Astrocyte (in vitro differentiated cells and primary cell): Measurements from ENCODE around the gene FAM120B. TPM values are rescaled to one million over a fixed set of nuclear protein-coding genes. Genes with fewer than 3 reads are reported as not detected.
A peak's percentile ranks its signal among the peaks of the same experiment; 100 is the strongest.

Experiments
- DNase-seq: peaks from one replicate; pipeline ENCODE4 v3.0.0-alpha.2; 2010; ENCODE audit warnings: low read depth
- FAIRE-seq: peaks from 2 replicates; lab custom pipeline; 2011; peaks lifted over from hg19 to GRCh38; lab: Jason Lieb, UNC
- H2AFZ ChIP-seq: 2 replicates; pipeline ENCODE4 v1.6.0; 2012; ENCODE audit warnings: low read depth, low read length, inconsistent platforms
- H3K27ac ChIP-seq: 2 replicates; pipeline ENCODE4 v1.5.1; 2011; ENCODE audit warnings: low read depth, low read length, inconsistent platforms
- H3K27me3 ChIP-seq: 2 replicates; pipeline ENCODE4 v1.6.0; 2011; ENCODE audit warnings: low read length, inconsistent platforms; ENCODE audit not compliant: insufficient read depth
- H3K36me3 ChIP-seq: 2 replicates; pipeline ENCODE4 v1.5.1; 2011; ENCODE audit warnings: low read length, inconsistent platforms; ENCODE audit not compliant: insufficient read depth
- H3K4me1 ChIP-seq: 2 replicates; pipeline ENCODE4 v1.5.1; 2011; ENCODE audit warnings: low read length, inconsistent platforms; ENCODE audit not compliant: insufficient read depth
- H3K4me2 ChIP-seq: 2 replicates; pipeline ENCODE4 v1.6.0; 2012; ENCODE audit warnings: low read length, inconsistent platforms
- H3K4me3 ChIP-seq: 2 replicates; pipeline ENCODE4 v1.5.1; 2011; ENCODE audit warnings: low read depth, mild to moderate bottlenecking, low read length, inconsistent platforms; ENCODE audit not compliant: insufficient read depth
- H3K79me2 ChIP-seq: 2 replicates; pipeline ENCODE4 v1.6.0; 2012; ENCODE audit warnings: mild to moderate bottlenecking, low read length, inconsistent platforms; ENCODE audit not compliant: insufficient read depth
- H3K9ac ChIP-seq: 2 replicates; pipeline ENCODE4 v1.6.0; 2012; ENCODE audit warnings: mild to moderate bottlenecking, low read length, inconsistent platforms
- H3K9me3 ChIP-seq: 2 replicates; pipeline ENCODE4 v1.5.1; 2012; ENCODE audit warnings: low read depth, mild to moderate bottlenecking, low read length, inconsistent platforms; ENCODE audit not compliant: insufficient read depth
- H4K20me1 ChIP-seq: 2 replicates; pipeline ENCODE4 v1.6.0; 2012; ENCODE audit warnings: low read length, inconsistent platforms; ENCODE audit not compliant: insufficient read depth
- H3K27ac Mint-ChIP-seq: one replicate; pipeline ENCODE4 v1.8.0; 2021; ENCODE audit warnings: mild to moderate bottlenecking, mixed read lengths; ENCODE audit not compliant: unreplicated experiment
- H3K27me3 Mint-ChIP-seq: one replicate; pipeline ENCODE4 v1.8.0; 2021; ENCODE audit warnings: low read depth, mixed read lengths; ENCODE audit not compliant: unreplicated experiment
- H3K36me3 Mint-ChIP-seq: one replicate; pipeline ENCODE4 v1.8.0; 2021; ENCODE audit warnings: low read depth, mixed read lengths; ENCODE audit not compliant: unreplicated experiment
- H3K4me1 Mint-ChIP-seq: one replicate; pipeline ENCODE4 v1.8.0; 2021; ENCODE audit warnings: low read depth, mixed read lengths; ENCODE audit not compliant: unreplicated experiment
- H3K4me3 Mint-ChIP-seq: one replicate; pipeline ENCODE4 v1.8.0; 2021; ENCODE audit warnings: mild to moderate bottlenecking, moderate library complexity, mixed read lengths; ENCODE audit not compliant: unreplicated experiment
- H3K9me3 Mint-ChIP-seq: one replicate; pipeline ENCODE4 v1.8.0; 2021; ENCODE audit warnings: mild to moderate bottlenecking, mixed read lengths; ENCODE audit not compliant: unreplicated experiment
- CTCF ChIP-seq: IDR thresholded peaks from 2 replicates; pipeline ENCODE4 v1.5.1; 2011; ENCODE audit warnings: low read depth, mild to moderate bottlenecking, inconsistent platforms, low read length, moderate library complexity; ENCODE audit not compliant: insufficient read depth
- EZH2 ChIP-seq: IDR thresholded peaks from 2 replicates; pipeline ENCODE4 v1.6.1; 2012; ENCODE audit warnings: mild to moderate bottlenecking, low read length, inconsistent platforms; ENCODE audit not compliant: insufficient read depth
- total RNA-seq: library from RNA; stranded (reverse); gene quantifications from 2 replicates; pipeline ENCODE4 v1.2.1, GENCODE V29; 2021

The FAM120B gene
- total RNA-seq, 1 donor from 2014 or later: 29.8 TPM

GRCh38 chr6:170314983-170315382 is 8.4 kb downstream of the FAM120B start:
- Histone ChIP-seq H3K9ac (no peak overlapping the region), H3K27me3 (no peaks in the 10 kb centered on the region), H3K4me1 (no peaks in the 10 kb centered on the region), H3K9me3 (no peaks in the 10 kb centered on the region), H2AFZ (no peak overlapping the region), H3K36me3 (peaks cover 7% of the 10 kb centered on the region), H4K20me1 (peaks cover 85% of the 10 kb centered on the region), H3K79me2 (peaks cover 96% of the 10 kb centered on the region), H3K4me2 (no peak overlapping the region), H3K27ac (no peak overlapping the region), H3K4me3 (no peak overlapping the region)
- peaks cover 24% of the 10 kb centered on the region for H3K4me1 Mint-ChIP-seq
- TF ChIP-seq EZH2: no peak
- TF ChIP-seq CTCF: no peak
- DNase-seq: no peak
- H3K27ac Mint-ChIP-seq: peak overlapping the region; percentile 34
- H3K27me3 Mint-ChIP-seq: no peaks in the 10 kb centered on the region
- no peak overlapping the region for H3K4me3 Mint-ChIP-seq
- H3K9me3 Mint-ChIP-seq: peaks cover 2% of the 10 kb centered on the region
- H3K36me3 Mint-ChIP-seq: peaks cover 14% of the 10 kb centered on the region
- no peak for FAIRE-seq

GRCh38 chr6:170316071-170316470 is 9.5 kb downstream of the FAM120B start:
- H3K27ac ChIP-seq: no peak overlapping the region
- no peak overlapping the region for H3K4me3 ChIP-seq
- Mint-ChIP-seq H3K4me1 (peaks cover 21% of the 10 kb centered on the region), H3K36me3 (peaks cover 19% of the 10 kb centered on the region), H3K4me3 (no peak overlapping the region), H3K27me3 (no peaks in the 10 kb centered on the region), H3K27ac (no peak overlapping the region), H3K9me3 (peaks cover 2% of the 10 kb centered on the region)
- H3K9ac ChIP-seq: no peak overlapping the region
- no peak overlapping the region for H3K4me2 ChIP-seq
- no peaks in the 10 kb centered on the region for H3K27me3 ChIP-seq
- no peaks in the 10 kb centered on the region for H3K4me1 ChIP-seq
- no peak overlapping the region for H2AFZ ChIP-seq
- H4K20me1 ChIP-seq: peaks cover 85% of the 10 kb centered on the region
- no peaks in the 10 kb centered on the region for H3K9me3 ChIP-seq
- no peak for FAIRE-seq
- H3K36me3 ChIP-seq: peaks cover 7% of the 10 kb centered on the region
- H3K79me2 ChIP-seq: peaks cover 95% of the 10 kb centered on the region
- peak; percentile 23 for DNase-seq
- TF ChIP-seq CTCF (no peak), EZH2 (no peak)

- peaks cover 90% of the 10 kb centered on the region for H3K79me2 ChIP-seq
- no peak overlapping the region for H3K27ac Mint-ChIP-seq
Measured at GRCh38 chr6:170317076-170317475, 10.5 kb downstream of the FAM120B start.

More at GRCh38 chr6:170317076-170317475, 10.5 kb downstream of the FAM120B start:
- Histone ChIP-seq H3K9ac (no peak overlapping the region), H3K36me3 (peaks cover 7% of the 10 kb centered on the region), H3K27me3 (no peaks in the 10 kb centered on the region), H3K9me3 (no peaks in the 10 kb centered on the region), H3K27ac (no peak overlapping the region), H3K4me1 (no peaks in the 10 kb centered on the region), H3K4me3 (no peak overlapping the region), H4K20me1 (peaks cover 81% of the 10 kb centered on the region), H2AFZ (no peak overlapping the region), H3K4me2 (no peak overlapping the region)
- peaks cover 2% of the 10 kb centered on the region for H3K9me3 Mint-ChIP-seq
- peaks cover 19% of the 10 kb centered on the region for H3K36me3 Mint-ChIP-seq
- H3K27me3 Mint-ChIP-seq: no peaks in the 10 kb centered on the region
- no peak for FAIRE-seq
- H3K4me3 Mint-ChIP-seq: no peak overlapping the region
- peaks cover 18% of the 10 kb centered on the region for H3K4me1 Mint-ChIP-seq
- no peak for TF ChIP-seq EZH2
- no peak for DNase-seq
